Activated CD8-positive, alpha-beta memory T cell treated with anti-CD3 and anti-CD28 coated beads, Interleukin-2, amount 50 U/mL, for 48 hours (primary cell): ENCODE results near the gene CDK5RAP3.
"Not testable (repeated sequence)": the region's sequence is repeated elsewhere in the genome, so short reads cannot be mapped to it uniquely, and the experiment has no call there.

Experiments used
- DNase-seq: peaks from one replicate; pipeline ENCODE4 v3.0.0-alpha.2; 2020

The CDK5RAP3 gene, protein sequence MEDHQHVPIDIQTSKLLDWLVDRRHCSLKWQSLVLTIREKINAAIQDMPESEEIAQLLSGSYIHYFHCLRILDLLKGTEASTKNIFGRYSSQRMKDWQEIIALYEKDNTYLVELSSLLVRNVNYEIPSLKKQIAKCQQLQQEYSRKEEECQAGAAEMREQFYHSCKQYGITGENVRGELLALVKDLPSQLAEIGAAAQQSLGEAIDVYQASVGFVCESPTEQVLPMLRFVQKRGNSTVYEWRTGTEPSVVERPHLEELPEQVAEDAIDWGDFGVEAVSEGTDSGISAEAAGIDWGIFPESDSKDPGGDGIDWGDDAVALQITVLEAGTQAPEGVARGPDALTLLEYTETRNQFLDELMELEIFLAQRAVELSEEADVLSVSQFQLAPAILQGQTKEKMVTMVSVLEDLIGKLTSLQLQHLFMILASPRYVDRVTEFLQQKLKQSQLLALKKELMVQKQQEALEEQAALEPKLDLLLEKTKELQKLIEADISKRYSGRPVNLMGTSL

DNA sequence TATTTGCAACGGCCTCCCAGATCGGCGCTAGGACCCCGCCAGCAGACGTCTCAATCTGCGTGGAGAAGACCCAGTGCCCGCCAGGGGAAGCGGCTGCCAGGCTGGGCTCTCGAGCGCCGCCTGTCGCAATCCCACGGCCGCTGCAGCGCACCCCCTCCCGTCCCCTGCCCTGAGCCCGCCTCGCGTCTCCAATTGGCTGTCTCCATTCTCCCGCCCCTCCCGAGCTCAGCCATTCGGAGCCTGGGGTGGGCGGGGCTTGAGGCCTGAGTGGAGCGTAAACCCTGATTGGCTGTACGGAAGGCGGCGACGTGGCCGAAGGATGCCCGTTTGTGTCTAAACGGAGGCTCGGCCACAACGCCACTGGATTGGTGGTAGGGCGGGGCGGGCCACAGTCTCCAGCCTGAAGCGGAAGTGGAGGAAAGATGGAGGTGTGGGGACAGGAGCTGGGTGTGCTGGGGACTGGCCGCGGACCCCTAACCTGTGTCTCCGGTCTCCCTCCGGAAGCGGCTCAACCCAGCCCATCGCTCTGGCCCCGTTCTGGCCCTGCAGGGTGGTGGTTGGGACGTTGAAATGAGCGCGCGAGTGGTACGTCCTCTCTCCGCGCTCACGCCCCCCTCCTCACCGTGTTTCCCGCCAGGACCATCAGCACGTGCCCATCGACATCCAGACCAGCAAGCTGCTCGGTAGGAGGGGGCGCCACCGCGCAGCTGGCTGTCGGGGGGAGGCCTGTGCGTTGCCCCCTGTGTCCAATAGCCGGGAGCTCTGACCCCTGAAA, at the start of gene CDK5RAP3:
TSS of gene CDK5RAP3 (plus strand) at position 389 of the 775 bp plus-strand sequence. CDS start at position 423, 34 bp downstream.
- peak; percentile 99 for DNase-seq

GRCh38 chr17:47924785-47925677, 45.9 kb upstream of the CDK5RAP3 start:
- DNase-seq: no peak

- DNase-seq: no peak
Measured at GRCh38 chr17:47925678-47925988, 45.3 kb upstream of the CDK5RAP3 start.

DNA sequence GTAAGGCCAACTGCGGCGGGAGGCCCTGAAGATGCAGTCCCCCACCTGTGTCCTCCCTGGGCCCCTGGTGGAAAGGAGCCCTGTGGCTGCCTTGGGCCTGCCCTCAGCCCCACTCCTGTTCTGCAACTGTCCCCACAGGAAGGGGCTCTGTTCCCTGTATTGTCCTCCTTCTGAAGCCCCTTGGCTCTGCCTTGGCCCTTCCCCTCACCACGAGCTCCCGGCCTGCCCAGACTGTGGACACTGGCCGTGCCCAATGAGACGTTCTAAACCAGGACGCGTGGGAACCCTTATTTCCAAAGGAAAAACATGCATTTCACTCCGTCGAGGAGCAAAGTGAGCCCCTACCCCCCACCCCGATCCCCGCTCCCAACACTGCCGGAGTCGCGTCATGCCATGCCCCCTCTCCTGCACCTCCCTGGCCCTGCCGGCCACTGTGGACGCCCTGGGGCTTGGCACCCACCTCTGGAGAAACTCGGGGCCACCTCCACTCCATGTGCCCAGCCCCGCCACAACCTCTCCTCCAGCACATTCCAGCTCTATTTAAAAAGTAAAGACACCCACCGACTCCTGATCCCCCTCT, 43.0 kb upstream of the CDK5RAP3 start:
- no peak for DNase-seq

DNA sequence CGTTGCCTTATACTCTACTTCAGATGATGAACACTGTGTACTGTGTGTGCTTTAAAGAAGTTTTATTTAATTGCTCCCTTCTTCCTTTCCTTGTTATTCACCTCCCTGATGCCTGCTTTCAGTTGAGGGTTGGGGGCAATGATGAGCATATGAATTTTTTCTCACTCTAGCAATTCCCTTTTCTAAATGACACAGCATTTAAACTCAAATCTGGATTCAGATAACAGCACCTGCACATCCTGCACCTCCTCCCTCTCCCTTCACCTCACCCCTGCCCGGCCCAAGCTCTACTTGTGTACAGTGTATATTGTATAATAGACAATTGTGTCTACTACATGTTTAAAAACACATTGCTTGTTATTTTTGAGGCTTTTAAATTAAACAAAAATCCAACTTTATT, 42.5 kb upstream of the CDK5RAP3 start:
- DNase-seq: no peak

DNA sequence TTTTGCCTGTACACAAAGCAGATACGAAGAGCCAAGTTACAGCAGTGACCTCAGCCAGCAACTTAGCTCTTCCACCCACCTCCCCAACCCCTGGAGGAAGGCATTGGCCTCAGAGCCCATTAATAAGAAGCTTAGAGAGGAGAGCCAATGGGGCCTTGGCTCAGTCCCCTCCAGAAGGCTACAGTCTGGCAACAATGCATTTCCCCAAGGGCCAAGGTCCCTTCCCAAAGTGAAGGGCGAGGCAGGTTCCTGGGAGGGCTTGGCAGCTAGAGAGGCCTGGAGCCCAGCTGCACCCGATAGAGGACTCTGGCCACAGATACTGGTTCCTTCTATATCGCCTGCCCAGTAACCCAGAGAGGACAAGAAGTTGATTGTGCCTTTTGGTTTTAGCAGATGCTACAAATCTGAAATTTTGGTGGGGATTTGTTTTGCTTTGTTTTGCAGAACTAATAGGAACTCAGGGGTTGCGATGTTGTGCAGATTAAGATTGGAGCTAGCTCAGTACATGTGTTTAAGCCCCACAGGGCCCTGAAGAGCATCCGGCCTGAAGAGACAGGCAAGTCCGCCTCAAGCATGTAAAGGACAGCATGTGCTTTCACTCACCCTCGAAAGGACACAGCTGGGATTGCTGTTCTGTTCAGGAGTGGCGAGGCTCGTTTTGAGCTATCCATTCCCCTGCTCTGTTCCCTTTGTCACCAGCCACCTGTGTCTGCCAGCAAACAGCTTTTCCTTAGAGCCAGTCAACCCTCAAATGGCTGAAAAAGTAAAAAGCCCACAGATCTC, 41.5 kb upstream of the CDK5RAP3 start:
- no peak for DNase-seq

DNA sequence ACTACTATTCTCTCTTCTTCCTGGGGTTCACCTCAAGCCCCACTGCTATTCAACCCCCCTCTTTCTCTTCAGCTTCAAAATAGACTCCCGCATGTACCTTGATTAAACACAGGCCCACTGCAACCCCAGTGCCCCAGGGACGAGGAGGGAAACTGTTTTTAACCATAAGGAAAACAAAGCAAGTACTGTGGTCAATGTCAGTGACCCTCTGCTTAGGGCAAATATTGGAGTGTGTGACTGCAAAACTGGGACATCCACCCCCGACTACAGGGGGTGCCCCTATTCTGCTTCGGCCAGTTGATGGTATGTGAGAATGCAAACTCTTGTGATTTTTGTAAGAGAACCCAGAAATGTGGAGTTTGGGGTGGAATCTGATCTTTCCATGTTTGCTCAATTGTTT, 39.1 kb upstream of the CDK5RAP3 start:
- no peak for DNase-seq

- no peak for DNase-seq
Measured at GRCh38 chr17:47934856-47935255, 36.1 kb upstream of the CDK5RAP3 start.

DNA sequence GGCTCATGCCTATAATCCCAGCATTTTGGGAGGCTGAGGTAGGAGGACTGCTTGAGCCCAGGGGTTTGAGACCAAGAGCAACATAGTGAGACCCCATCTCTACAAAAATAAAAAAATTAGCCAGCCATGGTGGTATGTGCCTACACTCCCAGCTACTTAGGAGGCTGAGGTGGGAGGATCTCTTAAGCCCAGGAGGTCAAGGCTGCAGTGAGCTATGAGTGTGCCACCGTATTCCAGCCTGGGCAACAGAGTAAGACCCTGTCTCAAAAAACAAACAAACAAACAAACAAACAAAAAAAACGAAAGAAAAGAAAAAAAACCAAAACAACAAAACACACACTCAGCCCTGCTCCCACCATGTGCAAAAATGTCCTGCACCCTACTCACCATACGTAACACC, 35.4 kb upstream of the CDK5RAP3 start:
- DNase-seq: not testable (repeated sequence)

DNA sequence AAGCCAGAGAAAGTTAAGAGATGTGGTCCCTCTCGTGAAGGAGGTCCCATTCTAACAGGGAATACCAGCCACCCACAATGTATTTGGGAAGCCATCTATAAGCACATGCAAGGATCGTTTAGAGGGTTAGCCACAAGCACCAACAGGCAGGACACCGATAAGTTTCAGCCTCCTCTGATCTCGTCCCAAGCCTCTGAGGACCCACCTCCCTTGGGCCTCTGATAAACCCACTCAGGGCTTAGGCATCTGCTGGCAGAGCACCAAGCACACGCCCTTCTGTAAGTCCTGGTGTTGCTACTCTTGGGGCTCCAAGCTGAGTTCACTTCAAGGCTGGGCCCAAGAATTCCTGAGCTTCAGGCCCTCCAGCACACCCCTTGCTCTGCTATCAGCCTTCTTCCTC, 35.0 kb upstream of the CDK5RAP3 start:
- DNase-seq: no peak

GRCh38 chr17:47937941-47938340, 33.0 kb upstream of the CDK5RAP3 start:
- no peak for DNase-seq

- DNase-seq: peak; percentile 93
Measured at GRCh38 chr17:47941246-47942095, 29.4 kb upstream of the CDK5RAP3 start, which contains the start of gene PNPO. Gene PNPO (plus strand): TSS chr17:47941571. CDS start chr17:47941676, 105 bp downstream.

DNA sequence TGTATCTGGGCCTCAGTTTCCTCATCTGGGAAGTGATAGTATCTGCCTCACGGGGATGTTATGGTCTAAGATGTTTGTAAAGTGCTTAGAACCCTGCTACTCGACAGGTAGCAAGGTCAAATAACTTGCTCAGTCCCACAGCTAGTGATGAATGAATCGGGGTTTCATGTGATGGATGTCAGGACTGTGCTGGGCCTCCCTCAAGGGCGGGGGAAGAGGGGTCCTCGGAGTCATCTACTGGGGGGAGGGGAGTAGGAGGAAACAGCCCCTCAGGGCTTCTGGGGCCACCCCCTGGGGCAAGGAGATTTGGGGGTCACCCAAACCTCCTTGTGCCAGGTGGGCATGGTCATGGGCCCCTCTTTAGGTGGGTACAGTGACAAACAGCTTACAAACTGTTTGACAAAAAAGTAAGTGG, 28.8 kb upstream of the CDK5RAP3 start:
- DNase-seq: no peak

DNA sequence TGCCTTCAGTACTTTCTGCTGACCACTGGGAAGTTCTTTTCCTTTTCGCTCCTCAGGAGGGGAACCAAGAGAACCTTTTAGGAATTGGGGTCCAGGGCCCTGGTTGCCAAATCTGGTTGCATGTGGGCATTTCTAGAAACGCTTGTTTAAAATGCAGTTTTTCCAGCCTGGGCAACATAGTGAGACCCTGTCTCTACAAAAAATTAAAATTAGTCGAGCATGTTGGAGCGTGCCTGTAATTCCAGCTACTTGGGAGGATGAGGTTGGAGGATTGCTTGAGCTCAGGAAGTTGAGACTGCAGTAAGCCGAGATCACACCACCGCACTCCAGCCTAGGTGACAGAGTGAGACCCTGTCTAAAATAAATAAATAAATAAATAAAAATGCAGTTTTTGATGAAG, 28.3 kb upstream of the CDK5RAP3 start:
- DNase-seq: no peak

DNA sequence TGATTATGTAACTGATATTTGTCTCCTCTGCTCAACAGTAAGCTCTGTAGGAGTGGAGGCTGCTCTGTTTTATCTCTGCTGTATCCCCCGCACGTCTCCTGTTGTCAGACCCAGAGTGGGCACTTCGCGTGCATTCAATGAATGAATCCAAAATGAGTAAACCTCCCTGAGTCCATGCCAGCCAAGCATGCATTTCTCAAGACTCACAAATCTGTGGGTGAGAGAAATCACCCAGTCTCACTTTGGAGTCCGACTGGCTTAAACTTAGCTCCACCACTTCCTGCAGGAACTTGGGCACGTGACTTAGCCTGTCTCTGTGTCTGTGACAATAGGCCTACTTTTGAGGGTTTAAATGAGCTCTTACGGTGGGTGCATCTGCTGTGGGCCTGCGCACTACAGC, 25.8 kb upstream of the CDK5RAP3 start:
- DNase-seq: no peak

GRCh38 chr17:47945529-47946508, 25.1 kb upstream of the CDK5RAP3 start:
- DNase-seq: no peak

- no peak for DNase-seq
Measured at GRCh38 chr17:47946516-47946915, 24.4 kb upstream of the CDK5RAP3 start.

DNA sequence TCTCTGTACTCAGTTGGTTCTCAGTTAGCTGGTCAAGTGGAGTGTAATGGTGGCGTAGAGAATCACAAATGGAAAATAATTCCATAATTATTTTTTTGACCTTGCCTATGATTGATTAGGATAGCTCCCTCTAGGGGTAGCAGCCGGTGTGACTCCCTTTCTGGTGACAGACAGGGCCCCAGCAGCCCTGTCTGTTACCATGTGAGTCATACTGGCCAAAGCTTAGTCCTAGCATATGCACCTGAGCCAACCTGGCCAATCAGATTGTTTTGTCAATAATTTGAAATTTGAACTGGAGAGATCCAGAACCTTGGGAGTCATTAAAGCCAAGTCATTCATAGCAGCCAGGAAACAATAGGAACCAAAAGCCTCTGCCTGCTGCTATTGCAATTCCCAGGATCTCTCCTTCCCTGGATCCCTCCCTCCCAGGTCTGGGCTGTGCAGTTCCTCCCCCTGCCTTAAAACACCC, 23.9 kb upstream of the CDK5RAP3 start:
- DNase-seq: peak; percentile 84

DNA sequence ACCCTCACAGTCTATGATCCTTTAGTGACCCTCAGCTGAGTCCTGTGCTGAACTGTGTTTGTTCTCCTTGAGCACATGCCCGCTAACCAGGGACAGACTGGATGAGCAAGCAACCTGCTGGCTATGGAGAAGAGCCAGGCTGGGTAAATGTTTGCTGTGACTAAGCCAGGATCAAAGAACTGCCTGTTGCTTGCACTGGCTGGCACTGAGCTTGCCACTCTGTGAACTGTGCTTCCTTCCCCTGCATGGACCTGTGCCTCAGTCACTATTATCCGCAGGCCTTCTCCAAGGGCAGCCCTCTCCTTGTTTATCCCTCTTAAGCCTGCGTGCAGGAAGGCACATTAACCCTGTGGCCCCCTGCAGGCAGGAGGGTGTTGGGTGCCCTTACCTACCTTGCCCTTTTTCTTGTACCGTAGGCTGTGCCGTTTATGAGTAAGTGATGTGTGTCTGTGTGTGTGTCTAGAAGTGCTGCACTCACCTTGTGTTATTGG, 22.2 kb upstream of the CDK5RAP3 start:
- DNase-seq: no peak
